Keratinocyte (primary cell): ENCODE results near the gene CRTC3. TPM values are rescaled to one million over a fixed set of nuclear protein-coding genes. Genes with fewer than 3 reads are reported as not detected.

Experiments
- DNase-seq: peaks from one replicate; pipeline ENCODE4 v3.0.0-alpha.2; 2011; ENCODE audit warnings: low read depth, missing footprints, low spot score
- FAIRE-seq: peaks from 2 replicates; lab custom pipeline; 2011; peaks lifted over from hg19 to GRCh38; lab: Jason Lieb, UNC
- H2AFZ ChIP-seq: 2 replicates; pipeline ENCODE4 v1.6.0; 2012; ENCODE audit warnings: low read length, control low read depth, inconsistent platforms; ENCODE audit not compliant: control insufficient read depth
- H3K27ac ChIP-seq: 2 replicates; pipeline ENCODE4 v1.5.1; 2011; ENCODE audit warnings: low read length; ENCODE audit not compliant: control insufficient read depth, insufficient read depth
- H3K27me3 ChIP-seq: 3 replicates; pipeline ENCODE4 v1.6.0; 2011; ENCODE audit warnings: low read length; ENCODE audit not compliant: control insufficient read depth, insufficient read depth; ENCODE audit errors: extremely low read depth
- H3K36me3 ChIP-seq, 2 experiments: 2 replicates in 1 of 2; 3 replicates in 1 of 2; pipeline ENCODE4 v1.5.1; 2011; ENCODE audit warnings: low read length in 2 of 2, mild to moderate bottlenecking in 1 of 2; ENCODE audit not compliant: control insufficient read depth in 2 of 2, insufficient read depth in 2 of 2; ENCODE audit errors: extremely low read depth in 1 of 2
- H3K4me1 ChIP-seq: 3 replicates; pipeline ENCODE4 v1.5.1; 2011; ENCODE audit warnings: low read length; ENCODE audit not compliant: control insufficient read depth, insufficient read depth; ENCODE audit errors: extremely low read depth
- H3K4me2 ChIP-seq: 3 replicates; pipeline ENCODE4 v1.6.0; 2011; ENCODE audit warnings: low read depth, low read length; ENCODE audit not compliant: control insufficient read depth, insufficient read depth; ENCODE audit errors: extremely low read depth
- H3K4me3 ChIP-seq, 3 experiments: fragments of 200-600 bp in 1 of 3; sonication (generic) in 1 of 3; 2 replicates in 2 of 3; 3 replicates in 1 of 3; pipeline ENCODE4 v1.5.1; 2011 to 2016; ENCODE audit warnings: low read length in 3 of 3, mild to moderate bottlenecking in 3 of 3, control low read depth in 2 of 3, inconsistent platforms in 1 of 3, low read depth in 1 of 3, mixed read lengths in 1 of 3, mixed run types in 1 of 3, moderate library complexity in 1 of 3; ENCODE audit not compliant: control insufficient read depth in 2 of 3, insufficient read depth in 2 of 3; ENCODE audit errors: extremely low read depth in 1 of 3
- H3K79me2 ChIP-seq: 2 replicates; pipeline ENCODE4 v1.6.0; 2012; ENCODE audit warnings: low read length; ENCODE audit not compliant: control insufficient read depth, insufficient read depth
- H3K9ac ChIP-seq: 3 replicates; pipeline ENCODE4 v1.6.0; 2011; ENCODE audit warnings: low read length; ENCODE audit not compliant: control insufficient read depth, insufficient read depth; ENCODE audit errors: extremely low read depth
- H3K9me1 ChIP-seq: 3 replicates; pipeline ENCODE4 v1.6.0; 2011; ENCODE audit warnings: low read length; ENCODE audit not compliant: control insufficient read depth, insufficient read depth; ENCODE audit errors: extremely low read depth
- H3K9me3 ChIP-seq: 2 replicates; pipeline ENCODE4 v1.5.1; 2012; ENCODE audit warnings: low read depth, low read length; ENCODE audit not compliant: control insufficient read depth
- H4K20me1 ChIP-seq: 3 replicates; pipeline ENCODE4 v1.6.0; 2011; ENCODE audit warnings: low read length; ENCODE audit not compliant: control insufficient read depth, insufficient read depth; ENCODE audit errors: extremely low read depth
- EZH2 ChIP-seq: IDR thresholded peaks from one replicate; pipeline ENCODE4 v1.6.1; 2012; ENCODE audit warnings: inconsistent platforms, mild to moderate bottlenecking, low read length, moderate library complexity
- dilution Hi-C: fragments of 300-500 bp; cut with MboI; formaldehyde crosslinking; loops from one replicate; pipeline ENCODE4 v1.7.0; 2020; ENCODE audit warnings: low sequenced_read_pairs; ENCODE audit not compliant: extremely low pct_ligation_motif_present
- polyA plus RNA-seq, 5 experiments: library from polyadenylated mRNA; depleted of rRNA in 3 of 5; stranded (reverse) in 3 of 5; stranded (forward) in 1 of 5; unstranded in 1 of 5; fragments of >200 nt; gene quantifications; 1 replicate in 1 of 5; 2 replicates in 3 of 5; 3 replicates in 1 of 5; pipeline versions ENCODE4 v1.2.1 to v1.2.3, GENCODE V29; 2011 to 2012; ENCODE audit warnings: missing spikeins in 2 of 5, low read depth in 1 of 5, low replicate concordance in 1 of 5
- TF ChIP-seq, protein P1 (sequence below), 3 experiments: IDR thresholded peaks in 1 of 3; conservative IDR thresholded peaks in 1 of 3; optimal IDR thresholded peaks in 1 of 3; 2 replicates in 2 of 3; 3 replicates in 1 of 3; pipeline versions ENCODE3 to v1.5.1; 2011; ENCODE audit warnings: low read length in 3 of 3, mild to moderate bottlenecking in 3 of 3, moderate library complexity in 2 of 3, control low read depth in 1 of 3, inconsistent platforms in 1 of 3; ENCODE audit not compliant: insufficient read depth in 2 of 3; ENCODE audit errors: extremely low read depth in 1 of 3

CRTC3 gene
- polyA plus RNA-seq, 1 donor (not counting 4 experiments of a cell fraction or from before 2014, with no cell fraction given), result 11.9 TPM

DNA sequence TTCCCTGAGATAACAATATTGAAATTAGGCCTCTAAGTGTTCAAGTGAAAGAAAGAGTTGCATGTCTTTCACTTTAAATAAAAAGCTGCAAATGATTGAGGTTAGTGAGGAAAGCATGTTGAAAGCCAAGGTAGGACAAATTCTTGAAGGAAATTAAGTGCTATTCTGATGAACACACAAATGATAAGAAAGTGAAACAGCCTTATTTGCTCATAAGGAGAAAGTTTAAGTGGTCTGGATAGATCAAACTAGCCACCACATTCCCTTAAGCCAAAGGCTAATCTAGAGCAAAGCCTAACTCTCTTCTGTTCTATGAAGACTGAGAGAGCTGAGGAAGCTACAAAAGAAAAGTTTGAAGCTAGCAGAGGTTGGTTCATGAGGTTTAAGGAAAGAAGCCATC lies 36.1 kb downstream of the CRTC3 start:
- H3K4me3 ChIP-seq, result no peak overlapping the region
- H3K9me1 ChIP-seq, result no peaks in the 10 kb centered on the region
- peaks cover 2% of the 10 kb centered on the region for H3K79me2 ChIP-seq
- H3K27ac ChIP-seq, result no peak overlapping the region
- H3K27me3 ChIP-seq, result no peaks in the 10 kb centered on the region
- H3K4me1 ChIP-seq, result no peaks in the 10 kb centered on the region
- H4K20me1 ChIP-seq, result no peaks in the 10 kb centered on the region
- peaks cover 0 to 2% of the 10 kb centered on the region in 2 experiments for H3K36me3 ChIP-seq
- no peaks in the 10 kb centered on the region for H3K9me3 ChIP-seq
- TF ChIP-seq, protein P1, sequence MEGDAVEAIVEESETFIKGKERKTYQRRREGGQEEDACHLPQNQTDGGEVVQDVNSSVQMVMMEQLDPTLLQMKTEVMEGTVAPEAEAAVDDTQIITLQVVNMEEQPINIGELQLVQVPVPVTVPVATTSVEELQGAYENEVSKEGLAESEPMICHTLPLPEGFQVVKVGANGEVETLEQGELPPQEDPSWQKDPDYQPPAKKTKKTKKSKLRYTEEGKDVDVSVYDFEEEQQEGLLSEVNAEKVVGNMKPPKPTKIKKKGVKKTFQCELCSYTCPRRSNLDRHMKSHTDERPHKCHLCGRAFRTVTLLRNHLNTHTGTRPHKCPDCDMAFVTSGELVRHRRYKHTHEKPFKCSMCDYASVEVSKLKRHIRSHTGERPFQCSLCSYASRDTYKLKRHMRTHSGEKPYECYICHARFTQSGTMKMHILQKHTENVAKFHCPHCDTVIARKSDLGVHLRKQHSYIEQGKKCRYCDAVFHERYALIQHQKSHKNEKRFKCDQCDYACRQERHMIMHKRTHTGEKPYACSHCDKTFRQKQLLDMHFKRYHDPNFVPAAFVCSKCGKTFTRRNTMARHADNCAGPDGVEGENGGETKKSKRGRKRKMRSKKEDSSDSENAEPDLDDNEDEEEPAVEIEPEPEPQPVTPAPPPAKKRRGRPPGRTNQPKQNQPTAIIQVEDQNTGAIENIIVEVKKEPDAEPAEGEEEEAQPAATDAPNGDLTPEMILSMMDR (optimal IDR thresholded peaks at IDR 0.05 in 1 of 3, IDR thresholded peaks at IDR 0.05 in 1 of 3, conservative IDR thresholded peaks at IDR 0.05 in 1 of 3; ENCODE audit: extremely low read depth in 1 of 3, insufficient read depth in 2 of 3, low read length in 3 of 3), result no peak
- no peak for TF ChIP-seq EZH2
- dilution Hi-C loops, result no loop called here
- no peak overlapping the region for H3K9ac ChIP-seq
- no peak for FAIRE-seq
- no peak overlapping the region for H3K4me2 ChIP-seq
- no peak for DNase-seq
- H2AFZ ChIP-seq, result no peak overlapping the region

DNA sequence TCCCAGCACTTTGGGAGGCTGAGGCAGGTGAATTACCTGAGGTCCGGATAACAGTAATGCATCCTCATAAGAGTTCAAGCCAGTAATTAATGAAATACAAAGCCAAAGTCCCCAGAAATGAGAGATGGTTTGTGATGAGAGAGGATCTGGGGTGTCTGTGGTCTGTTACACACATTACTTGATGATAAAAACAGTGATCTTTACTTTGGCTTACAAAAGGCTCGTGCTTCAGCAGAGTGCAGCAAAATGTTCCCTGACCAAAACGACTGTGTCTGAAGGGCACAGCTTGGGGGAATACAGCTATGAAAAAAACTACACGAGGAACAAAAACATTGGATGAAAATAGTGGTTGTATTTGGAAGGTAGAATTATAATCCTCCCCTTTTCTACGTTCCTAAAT lies 40.9 kb downstream of the CRTC3 start:
- Histone ChIP-seq H3K27ac (no peak overlapping the region), H4K20me1 (no peaks in the 10 kb centered on the region), H3K36me3 (no peaks in the 10 kb centered on the region), H3K79me2 (peaks cover 3% of the 10 kb centered on the region), H3K4me3 (no peak overlapping the region), H3K4me1 (no peaks in the 10 kb centered on the region), H3K9me1 (no peaks in the 10 kb centered on the region), H3K9me3 (no peaks in the 10 kb centered on the region), H3K9ac (no peak overlapping the region), H3K4me2 (no peak overlapping the region), H3K27me3 (no peaks in the 10 kb centered on the region), H2AFZ (no peak overlapping the region)
- dilution Hi-C loops, result no loop called here
- DNase-seq (no peak), FAIRE-seq (no peak)
- TF ChIP-seq, protein P1 (optimal IDR thresholded peaks at IDR 0.05 in 1 of 3, IDR thresholded peaks at IDR 0.05 in 1 of 3, conservative IDR thresholded peaks at IDR 0.05 in 1 of 3; ENCODE audit: extremely low read depth in 1 of 3, insufficient read depth in 2 of 3, low read length in 3 of 3), result no peak
- no peak for TF ChIP-seq EZH2
